A673 (cell line): ENCODE measurements around the gene SSC5D. TPM values are rescaled to one million over a fixed set of nuclear protein-coding genes. Genes with fewer than 3 reads are reported as not detected.
A peak's percentile ranks its signal among the peaks of the same experiment; 100 is the strongest.

ENCODE experiments used
- BruUV-seq: library from RNA; stranded (reverse); fragments of 400-500 nt; replicated peaks from 2 replicates; lab custom pipeline; 2021; lab: Mats Ljungman, UMichigan
- CTCF ChIA-PET: fragments of 300-600 bp; sonication (Branson Sonifier 250); formaldehyde crosslinking; loops from one replicate; lab custom pipeline; 2022; ENCODE audit warnings: antibody characterized with exemption; lab: Charles Lee
- POLR2A ChIA-PET: fragments of 300-600 bp; sonication (Branson Sonifier 250); formaldehyde crosslinking; loops from one replicate; lab custom pipeline; 2022; ENCODE audit warnings: antibody characterized with exemption; ENCODE audit not compliant: low non-redundant PET; lab: Charles Lee
- DNase-seq: peaks from one replicate; pipeline ENCODE4 v3.0.0-alpha.2; 2015; ENCODE audit warnings: low spot score
- H3K27ac ChIP-seq: fragments of 200-600 bp; sonication (generic); 2 replicates; pipeline ENCODE4 v1.5.1; 2016; ENCODE audit warnings: mixed run types, low read depth, mild to moderate bottlenecking, mixed read lengths, antibody characterized with exemption, low read length; ENCODE audit not compliant: poor library complexity, severe bottlenecking
- H3K27me3 ChIP-seq: fragments of 200-600 bp; sonication (generic); replicated peaks from 2 replicates; pipeline ENCODE4 v1.6.1; 2017; ENCODE audit warnings: mixed run types, low read depth, mild to moderate bottlenecking, mixed read lengths, antibody characterized with exemption, low read length; ENCODE audit not compliant: insufficient read depth, poor library complexity
- H3K36me3 ChIP-seq: fragments of 200-600 bp; sonication (generic); 2 replicates; pipeline ENCODE4 v1.6.1; 2016; ENCODE audit warnings: mixed run types, mild to moderate bottlenecking, mixed read lengths, antibody characterized with exemption, low read length; ENCODE audit not compliant: insufficient read depth, poor library complexity, severe bottlenecking
- H3K4me1 ChIP-seq: fragments of 200-600 bp; sonication (generic); 2 replicates; pipeline ENCODE4 v1.6.1; 2017; ENCODE audit warnings: mixed run types, mild to moderate bottlenecking, mixed read lengths, antibody characterized with exemption, low read length; ENCODE audit not compliant: insufficient read depth, poor library complexity, severe bottlenecking
- H3K4me3 ChIP-seq: fragments of 200-600 bp; sonication (generic); 2 replicates; pipeline ENCODE4 v1.5.1; 2016; ENCODE audit warnings: low read depth, mixed run types, mild to moderate bottlenecking, mixed read lengths, low read length; ENCODE audit not compliant: poor library complexity, severe bottlenecking
- H3K9me3 ChIP-seq: fragments of 200-600 bp; sonication (generic); 2 replicates; pipeline ENCODE4 v1.6.1; 2016; ENCODE audit warnings: mixed run types, low read depth, mild to moderate bottlenecking, mixed read lengths, antibody characterized with exemption, low read length; ENCODE audit not compliant: poor library complexity, severe bottlenecking
- CTCF ChIP-seq: fragments of 300-800, 200-600 bp; sonication (generic); conservative IDR thresholded peaks from 2 replicates; pipeline ENCODE4 v1.5.1; 2017; ENCODE audit warnings: low read depth, mild to moderate bottlenecking, antibody characterized with exemption, low read length, moderate library complexity, mixed read lengths
- EZH2 ChIP-seq: fragments of 200-600 bp; sonication (generic); IDR thresholded peaks from 2 replicates; pipeline ENCODE4 v1.6.1; 2017; ENCODE audit warnings: borderline replicate concordance, low read depth, mild to moderate bottlenecking, mixed read lengths, antibody characterized with exemption, low read length; ENCODE audit not compliant: poor library complexity, severe bottlenecking
- intact Hi-C: fragments of 100-400 bp; cut with micrococcal nuclease; formaldehyde crosslinking; loops from one replicate; pipeline ENCODE4 v1.10.0; 2022; ENCODE audit not compliant: unreplicated experiment
- total RNA-seq: library from RNA; stranded (reverse); gene quantifications from 2 replicates; pipeline ENCODE4 v1.2.3, GENCODE V29; 2021

SSC5D gene
- total RNA-seq, 1 experiment from 2014 or later, result 1.4 TPM

DNA sequence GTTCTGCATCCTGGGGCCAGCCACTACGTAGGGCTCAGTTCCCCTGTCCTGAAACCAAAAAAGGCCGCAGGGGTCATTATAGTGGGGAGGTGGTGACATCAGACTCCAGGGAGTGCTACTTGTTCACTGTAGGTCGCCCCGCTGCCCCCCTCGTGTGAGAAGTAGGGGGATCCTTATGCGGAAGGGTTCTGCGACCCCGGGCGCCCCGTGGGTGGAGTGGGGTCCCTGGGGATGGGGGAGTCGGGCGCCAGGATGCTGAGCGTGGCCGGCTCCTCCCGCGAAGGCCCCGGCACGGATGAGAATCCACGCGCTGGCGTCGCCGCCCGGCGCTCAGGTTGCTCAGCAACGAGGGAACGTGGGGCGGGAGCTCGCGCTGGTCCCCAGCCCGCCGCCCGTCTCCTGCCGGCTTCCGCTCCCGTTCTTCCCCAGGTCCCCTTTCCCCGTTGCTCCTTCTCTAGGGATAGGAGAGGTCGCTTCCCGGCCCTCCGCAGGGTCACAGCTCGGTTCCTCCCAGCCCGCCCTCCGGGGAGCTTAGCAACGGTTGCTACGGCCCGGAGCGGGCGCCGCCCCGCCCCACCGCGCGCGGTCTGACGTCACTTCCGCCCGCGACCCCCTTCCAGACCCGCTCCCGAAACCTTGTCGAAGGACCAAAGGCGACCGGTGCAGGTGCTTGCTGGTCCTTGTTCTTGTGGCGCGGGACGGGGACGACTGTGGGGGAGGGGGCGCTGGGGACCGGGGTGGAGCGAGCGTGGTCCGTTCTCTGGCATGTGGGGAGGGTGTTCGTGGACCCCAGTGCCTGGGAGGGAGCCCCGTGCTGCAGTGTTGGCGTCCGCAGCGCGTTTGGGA is 3.4 kb upstream of the SSC5D start, which contains the start of gene NAT14:
Gene NAT14 (plus strand): TSS at position 596 of the 846 bp plus-strand sequence. CDS start 521 bp downstream, outside the sequence.
- peak within 1 kb of the TSS; percentile 90 for H3K4me3 ChIP-seq
- BruUV-seq, result no TSS peak
- CTCF ChIA-PET, result interaction anchor here (1.5 kb wide), 1 partner anchor 19 kb away, joined by 6 read pairs; no protein-coding TSS in a partner anchor
- no peak for TF ChIP-seq CTCF
- no peak for TF ChIP-seq EZH2
- H3K27me3 ChIP-seq, result no peaks in the 10 kb centered on the region
- intact Hi-C loops, result no loop called here
- H3K9me3 ChIP-seq, result no peaks in the 10 kb centered on the region
- POLR2A ChIA-PET, result no interaction called here
- DNase-seq, result peak; percentile 79
- H3K36me3 ChIP-seq, result no peaks in the 10 kb centered on the region
- H3K4me1 ChIP-seq, result peaks cover 32% of the 10 kb centered on the region
- peak within 1 kb of the TSS; percentile 92 for H3K27ac ChIP-seq

GRCh38 chr19:55485439-55486011 is 2.7 kb upstream of the SSC5D start:
- no peak for DNase-seq
- ChIA-PET CTCF (interaction anchor here (1.5 kb wide), 1 partner anchor 18 kb away, joined by 6 read pairs; no protein-coding TSS in a partner anchor), POLR2A (no interaction called here)
- H3K9me3 ChIP-seq, result no peaks in the 10 kb centered on the region
- no peaks in the 10 kb centered on the region for H3K36me3 ChIP-seq
- BruUV-seq, result TSS peak; percentile 72
- intact Hi-C loops, result no loop called here
- H3K27me3 ChIP-seq, result no peaks in the 10 kb centered on the region
- H3K4me3 ChIP-seq, result peak overlapping the region; percentile 90
- peaks cover 32% of the 10 kb centered on the region for H3K4me1 ChIP-seq
- H3K27ac ChIP-seq, result peak overlapping the region; percentile 92
- no peak for TF ChIP-seq CTCF

DNA sequence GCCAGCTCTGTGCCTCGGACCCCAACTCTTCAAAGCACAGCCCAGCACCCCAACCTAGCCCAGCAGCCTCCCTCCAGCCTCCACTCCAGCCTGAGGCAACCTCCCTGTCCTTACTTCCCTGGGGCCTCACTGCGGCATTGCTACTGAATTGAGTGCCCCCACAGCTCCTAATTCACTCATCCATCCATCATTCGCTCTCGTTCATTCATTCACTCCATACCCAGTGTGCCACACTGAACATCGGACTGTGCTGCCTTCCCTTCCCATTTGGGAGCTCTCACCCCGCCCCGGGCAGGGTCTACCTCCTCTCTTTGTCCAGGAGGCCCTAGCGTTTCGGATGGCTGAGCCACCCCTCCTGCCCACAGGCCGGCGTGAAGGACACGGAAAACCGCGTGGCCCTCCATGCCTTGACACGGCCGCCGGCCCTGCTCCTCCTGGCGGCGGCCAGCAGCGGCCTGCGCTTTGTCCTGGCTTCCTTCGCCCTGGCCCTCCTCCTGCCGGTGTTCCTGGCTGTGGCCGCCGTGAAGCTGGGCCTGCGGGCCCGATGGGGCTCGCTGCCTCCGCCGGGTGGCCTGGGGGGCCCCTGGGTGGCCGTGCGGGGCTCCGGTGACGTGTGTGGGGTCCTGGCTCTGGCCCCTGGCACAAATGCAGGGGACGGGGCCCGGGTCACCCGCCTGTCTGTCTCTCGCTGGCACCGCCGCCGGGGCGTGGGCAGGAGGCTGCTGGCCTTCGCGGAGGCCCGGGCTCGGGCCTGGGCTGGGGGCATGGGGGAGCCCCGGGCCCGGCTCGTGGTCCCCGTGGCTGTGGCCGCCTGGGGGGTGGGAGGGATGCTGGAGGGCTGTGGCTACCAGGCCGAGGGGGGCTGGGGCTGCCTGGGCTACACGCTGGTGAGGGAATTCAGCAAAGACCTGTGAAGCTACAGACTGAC is 1.9 kb upstream of the SSC5D start:
- ChIA-PET CTCF (interaction anchor here (1.1 to 1.5 kb wide), 2 partner anchors 17 to 18 kb away, joined by 4 to 6 read pairs; no protein-coding TSS in a partner anchor), POLR2A (no interaction called here)
- intact Hi-C loops, result no loop called here
- Histone ChIP-seq H3K36me3 (no peaks in the 10 kb centered on the region), H3K4me1 (peaks cover 32% of the 10 kb centered on the region), H3K27ac (peak overlapping the region; percentile 62), H3K27me3 (no peaks in the 10 kb centered on the region), H3K9me3 (no peaks in the 10 kb centered on the region), H3K4me3 (peak overlapping the region; percentile 90)
- DNase-seq, result no peak
- TF ChIP-seq CTCF, result no peak
- no peak for TF ChIP-seq EZH2
- no TSS peak for BruUV-seq
